Lung (tissue), 12 donors: ENCODE results near the gene TBX4. TPM values are rescaled to one million over a fixed set of nuclear protein-coding genes. Genes with fewer than 3 reads are reported as not detected.
A peak's percentile ranks its signal among the peaks of the same experiment; 100 is the strongest.
"Not testable (repeated sequence)": the region's sequence is repeated elsewhere in the genome, so short reads cannot be mapped to it uniquely, and the experiment has no call there.

ENCODE experiments used
- ATAC-seq: fragments of 200-7000 bp; cut with Tn5 transposase; one replicate; pipeline ENCODE4 v1.9.1; 2020; ENCODE audit warnings: moderate number of reproducible peaks; ENCODE audit not compliant: insufficient read depth, low FRiP score
- DNase-seq, 3 donors: peaks; one replicate each; pipeline ENCODE4 v3.0.0-alpha.2; 2013 to 2017
- H3K27ac ChIP-seq, 2 donors: one replicate each; pipeline ENCODE4 v1.5.1; 2013; ENCODE audit warnings: mild to moderate bottlenecking in 2 of 2, moderate library complexity in 2 of 2, control low read depth in 1 of 2, inconsistent platforms in 1 of 2, low read depth in 1 of 2, low read length in 1 of 2
- H3K27me3 ChIP-seq, 3 donors: one replicate each; pipeline ENCODE4 v1.5.1; 2013; ENCODE audit warnings: low read length in 2 of 3; ENCODE audit not compliant: control insufficient read depth in 3 of 3, insufficient read depth in 3 of 3
- H3K36me3 ChIP-seq, 4 donors: one replicate each; pipeline ENCODE4 v1.5.1; 2013; ENCODE audit warnings: low read length in 4 of 4, mild to moderate bottlenecking in 1 of 4, moderate library complexity in 1 of 4; ENCODE audit not compliant: control insufficient read depth in 4 of 4, insufficient read depth in 4 of 4
- H3K4me1 ChIP-seq, 5 donors: one replicate each; pipeline ENCODE4 v1.5.1; 2013; ENCODE audit warnings: low read length in 5 of 5, mild to moderate bottlenecking in 2 of 5, moderate library complexity in 1 of 5; ENCODE audit not compliant: control insufficient read depth in 5 of 5, insufficient read depth in 5 of 5
- H3K4me3 ChIP-seq: one replicate; pipeline ENCODE4 v1.5.1; 2013; ENCODE audit warnings: mild to moderate bottlenecking, control low read depth, moderate library complexity
- H3K9ac ChIP-seq, 2 donors: one replicate each; pipeline ENCODE4 v1.5.1; 2013; ENCODE audit warnings: low read length in 2 of 2, control low read depth in 1 of 2; ENCODE audit not compliant: insufficient read depth in 1 of 2
- H3K9me3 ChIP-seq, 4 donors: one replicate each; pipeline ENCODE4 v1.5.1; 2013; ENCODE audit warnings: low read length in 3 of 4, mild to moderate bottlenecking in 1 of 4, moderate library complexity in 1 of 4; ENCODE audit not compliant: control insufficient read depth in 4 of 4, insufficient read depth in 3 of 4
- CTCF ChIP-seq: IDR thresholded peaks from 2 replicates; pipeline ENCODE4 v1.5.1; 2012; ENCODE audit warnings: mild to moderate bottlenecking; ENCODE audit errors: control extremely low read depth, extremely low read depth
- WGBS, 2 donors: extraction: QIAGEN DNeasy Blood & Tissue Kit; methylation state at CpG; one replicate each; pipeline ENCODE4 v1.1.7; 2013; 5-methylcytosine and 5-hydroxymethylcytosine counted together
- polyA plus RNA-seq, 2 donors: library from polyadenylated mRNA; stranded (reverse); fragments of 200-250 nt; gene quantifications; one replicate each; pipeline ENCODE4 v1.2.1, GENCODE V29; 2013
- total RNA-seq, 2 donors: library from RNA; depleted of rRNA in 1 of 2; stranded (reverse); fragments of >200 nt in 1 of 2; gene quantifications; one replicate each; pipeline ENCODE4 v1.2.1, GENCODE V29; 2014 to 2021
- donor health status: control.
- donor health status: control.
- donor health status: Bipolar disorder and iron deficiency.
- donor health status: healthy.
- donor health status: DM: yes; HTN: yes; CAD: no.

TBX4 gene
- total and polyA plus RNA-seq, 4 donors = 6.1 to 53.7 (median 22.0) TPM

GRCh38 chr17:61429274-61429673, 22.9 kb upstream of the TBX4 start:
- ATAC-seq (no peak), DNase-seq (no peak)
- no peak overlapping the region for H3K4me3 ChIP-seq
- H3K36me3 ChIP-seq = no peaks in the 10 kb centered on the region
- H3K27ac ChIP-seq = no peak overlapping the region
- H3K4me1 ChIP-seq = peaks cover 0 to 5% (median 0%) of the 10 kb centered on the region in 5 donors
- no peaks in the 10 kb centered on the region for H3K9me3 ChIP-seq
- no peak for TF ChIP-seq CTCF
- WGBS, 2 donors = 73 to 89% methylated on average over 1 of the region's 1 CpG
- H3K9ac ChIP-seq = no peak overlapping the region
- peaks cover 0 to 3% (median 2%) of the 10 kb centered on the region in 3 donors for H3K27me3 ChIP-seq

- not testable (repeated sequence) for H3K4me3 ChIP-seq, ATAC-seq, H3K36me3 ChIP-seq, H3K27me3 ChIP-seq, H3K4me1 ChIP-seq, H3K9me3 ChIP-seq, H3K27ac ChIP-seq, H3K9ac ChIP-seq, DNase-seq
- WGBS, 2 donors = 94% methylated on average over 6 of the region's 6 CpGs
These were observed 22.4 kb upstream of the TBX4 start for GRCh38 chr17:61429831-61430230.

- TF ChIP-seq CTCF = no peak
- WGBS, 2 donors = 73 to 90% methylated on average over 4 of the region's 4 CpGs
- H3K4me3 ChIP-seq = no peak overlapping the region
These were observed 20.5 kb upstream of the TBX4 start for GRCh38 chr17:61431594-61432311.

GRCh38 chr17:61436273-61436672, 15.9 kb upstream of the TBX4 start:
- Histone ChIP-seq H3K4me1 (peaks cover 0 to 5% (median 0%) of the 10 kb centered on the region in 5 donors), H3K9me3 (peaks cover 0 to 8% (median 7%) of the 10 kb centered on the region in 4 donors), H3K27me3 (no peaks in the 10 kb centered on the region), H3K9ac (no peak overlapping the region), H3K27ac (no peak overlapping the region), H3K36me3 (no peaks in the 10 kb centered on the region), H3K4me3 (no peak overlapping the region)
- no peak for ATAC-seq
- no peak for DNase-seq
- TF ChIP-seq CTCF = no peak

More at GRCh38 chr17:61431594-61432311, 20.5 kb upstream of the TBX4 start:
- Histone ChIP-seq H3K9me3 (peaks cover 0 to 3% (median 1%) of the 10 kb centered on the region in 4 donors), H3K36me3 (no peaks in the 10 kb centered on the region), H3K9ac (no peak overlapping the region), H3K27ac (no peak overlapping the region), H3K4me1 (peaks cover 0 to 5% (median 0%) of the 10 kb centered on the region in 5 donors), H3K27me3 (peaks cover 0 to 2% (median 1%) of the 10 kb centered on the region in 3 donors)
- DNase-seq (peak in 2 of 3 donors; percentile 60 to 67), ATAC-seq (no peak)
